ENCODE data around the gene CLDN6.

Gene CLDN6

GRCh38 chr16:3027489-3027795 is 9.5 kb upstream of the CLDN6 start:
- H3K79me2 ChIP-seq (ENCODE audit: control insufficient read depth, low read length): peaks cover 5% of the 10 kb centered on the region
- H3K9me3 ChIP-seq (ENCODE audit: control insufficient read depth, insufficient read depth, low read length): no peaks in the 10 kb centered on the region
- H3K27me3 ChIP-seq (ENCODE audit: control insufficient read depth, low read length): peaks cover 29% of the 10 kb centered on the region
- H3K4me2 ChIP-seq (ENCODE audit: low read length): peak overlapping the region; percentile 55; the same call in 1 of the 2 replicates
- H4K20me1 ChIP-seq (ENCODE audit: control insufficient read depth, insufficient read depth, low read depth, low read length): no peaks in the 10 kb centered on the region; the same call in 1 of the 2 replicates
- 0 out of 2 replicates have a peak, but pooled peaks cover 4% of the 10 kb centered on the region for H3F3A ChIP-seq (ENCODE audit: control insufficient read depth, insufficient read depth)
- no peak overlapping the region for H3K27ac ChIP-seq (ENCODE audit: low read depth, low read length)
- TF ChIP-seq CTCF (IDR thresholded peaks at IDR 0.05; ENCODE audit: low read depth, low read length, poor library complexity, severe bottlenecking) (no peak), EZH2phosphoT487 (IDR thresholded peaks at IDR 0.05; ENCODE audit: borderline replicate concordance, low read length) (no peak)
- H3K9me2 ChIP-seq (replicated peaks; ENCODE audit: control insufficient read depth, low read length): no peaks in the 10 kb centered on the region
- peaks cover 29% of the 10 kb centered on the region for H3K4me1 ChIP-seq (ENCODE audit: control insufficient read depth, low read length)
- H3K4me3 ChIP-seq (ENCODE audit: low read length): no peak overlapping the region
- H3K36me3 ChIP-seq (ENCODE audit: control insufficient read depth, low read length): peaks cover 19% of the 10 kb centered on the region

- H3K79me2 ChIP-seq (ENCODE audit: control insufficient read depth, low read length): peaks cover 5% of the 10 kb centered on the region
- H3K4me1 ChIP-seq (ENCODE audit: control insufficient read depth, low read length): peaks cover 33% of the 10 kb centered on the region
- H3K9me3 ChIP-seq (ENCODE audit: control insufficient read depth, insufficient read depth, low read length): no peaks in the 10 kb centered on the region
- H3K36me3 ChIP-seq (ENCODE audit: control insufficient read depth, low read length): peaks cover 19% of the 10 kb centered on the region
- H4K20me1 ChIP-seq (ENCODE audit: control insufficient read depth, insufficient read depth, low read depth, low read length): no peaks in the 10 kb centered on the region; the same call in 1 of the 2 replicates
- H3F3A ChIP-seq (ENCODE audit: control insufficient read depth, insufficient read depth): peaks cover 10% of the 10 kb centered on the region; the same call in 1 of the 2 replicates
- H3K27me3 ChIP-seq (ENCODE audit: control insufficient read depth, low read length): peaks cover 24% of the 10 kb centered on the region
- no peak overlapping the region for H3K4me2 ChIP-seq (ENCODE audit: low read length)
- no peaks in the 10 kb centered on the region for H3K9me2 ChIP-seq (replicated peaks; ENCODE audit: control insufficient read depth, low read length)
- H3K4me3 ChIP-seq (ENCODE audit: low read length): no peak overlapping the region
- TF ChIP-seq CTCF (IDR thresholded peaks at IDR 0.05; ENCODE audit: low read depth, low read length, poor library complexity, severe bottlenecking) (no peak), EZH2phosphoT487 (IDR thresholded peaks at IDR 0.05; ENCODE audit: borderline replicate concordance, low read length) (no peak)
- no peak overlapping the region for H3K27ac ChIP-seq (ENCODE audit: low read depth, low read length)
Measured at GRCh38 chr16:3026609-3027488, 8.9 kb upstream of the CLDN6 start.

GRCh38 chr16:3026003-3026378 is 8.0 kb upstream of the CLDN6 start:
- H3F3A ChIP-seq (ENCODE audit: control insufficient read depth, insufficient read depth): peaks cover 14% of the 10 kb centered on the region; the same call in 1 of the 2 replicates

More at GRCh38 chr16:3026003-3026378, 8.0 kb upstream of the CLDN6 start:
- H3K9me3 ChIP-seq (ENCODE audit: control insufficient read depth, insufficient read depth, low read length): no peaks in the 10 kb centered on the region
- H3K27me3 ChIP-seq (ENCODE audit: control insufficient read depth, low read length): peaks cover 24% of the 10 kb centered on the region
- H3K4me3 ChIP-seq (ENCODE audit: low read length): no peak overlapping the region
- no peak for TF ChIP-seq EZH2phosphoT487 (IDR thresholded peaks at IDR 0.05; ENCODE audit: borderline replicate concordance, low read length)
- no peak for TF ChIP-seq CTCF (IDR thresholded peaks at IDR 0.05; ENCODE audit: low read depth, low read length, poor library complexity, severe bottlenecking)
- H4K20me1 ChIP-seq (ENCODE audit: control insufficient read depth, insufficient read depth, low read depth, low read length): no peaks in the 10 kb centered on the region; the same call in 1 of the 2 replicates
- H3K36me3 ChIP-seq (ENCODE audit: control insufficient read depth, low read length): peaks cover 19% of the 10 kb centered on the region
- H3K4me2 ChIP-seq (ENCODE audit: low read length): no peak overlapping the region
- H3K79me2 ChIP-seq (ENCODE audit: control insufficient read depth, low read length): peaks cover 5% of the 10 kb centered on the region
- peaks cover 42% of the 10 kb centered on the region for H3K4me1 ChIP-seq (ENCODE audit: control insufficient read depth, low read length)
- H3K27ac ChIP-seq (ENCODE audit: low read depth, low read length): no peak overlapping the region
- no peaks in the 10 kb centered on the region for H3K9me2 ChIP-seq (replicated peaks; ENCODE audit: control insufficient read depth, low read length)
